GM12878 (cell line): ENCODE results near the gene MX1.

Experiments
- CHD1 ChIP-seq: IDR thresholded peaks from 2 replicates; pipeline ENCODE4 v1.6.1; 2012; ENCODE audit warnings: low read depth, low read length, improper control_type of control experiment
- HDAC6 ChIP-seq: fragments of 200-600 bp; sonication (generic); IDR thresholded peaks from one replicate; pipeline ENCODE4 v1.8.0; 2017; ENCODE audit warnings: antibody characterized with exemption; ENCODE audit not compliant: unreplicated experiment
- MYC ChIP-seq: IDR thresholded peaks from 2 replicates; pipeline ENCODE4 v1.6.1; 2011; ENCODE audit warnings: mild to moderate bottlenecking, low read length, moderate library complexity, inconsistent platforms; ENCODE audit not compliant: insufficient read depth, insufficient replicate concordance, insufficient read length, severe bottlenecking
- PAX5 ChIP-seq: IDR thresholded peaks from 2 replicates; pipeline ENCODE4 v1.6.1; 2011; ENCODE audit warnings: low read depth, low read length, borderline replicate concordance
- RCOR1 ChIP-seq: conservative IDR thresholded peaks from 2 replicates; pipeline ENCODE4 v1.6.1; 2012; ENCODE audit warnings: low read depth, low read length, improper control_type of control experiment
- SIX5 ChIP-seq: IDR thresholded peaks from 2 replicates; pipeline ENCODE4 v1.6.1; 2011; ENCODE audit warnings: mild to moderate bottlenecking, low read depth, low read length, moderate library complexity; ENCODE audit not compliant: severe bottlenecking
- SRF ChIP-seq, 2 experiments: IDR thresholded peaks; 2 replicates each; pipeline ENCODE4 v1.6.1; 2011; ENCODE audit warnings: low read depth in 2 of 2, low read length in 2 of 2, mild to moderate bottlenecking in 1 of 2, moderate library complexity in 1 of 2
- TCF7 ChIP-seq: IDR thresholded peaks from 2 replicates; pipeline ENCODE4 v1.6.1; 2014; ENCODE audit warnings: antibody characterized with exemption, borderline replicate concordance
- TF ChIP-seq, protein P1 (sequence below): IDR thresholded peaks from 2 replicates; pipeline ENCODE4 v1.6.1; 2012; ENCODE audit warnings: low read depth, low read length, improper control_type of control experiment
- TF ChIP-seq, protein P2 (sequence below), 3 experiments: IDR thresholded peaks in 2 of 3; conservative IDR thresholded peaks in 1 of 3; 2 replicates each; pipeline ENCODE4 v1.5.1; 2011; ENCODE audit warnings: low read depth in 3 of 3, low read length in 3 of 3, mild to moderate bottlenecking in 3 of 3, control low read depth in 2 of 3, moderate library complexity in 2 of 3, inconsistent platforms in 1 of 3, mixed read lengths in 1 of 3; ENCODE audit not compliant: control insufficient read depth in 2 of 3, insufficient read depth in 1 of 3; ENCODE audit errors: extremely low read depth in 1 of 3
- TF ChIP-seq, protein P3 (sequence below): fragments of 450-650 bp; IDR thresholded peaks from 2 replicates; pipeline ENCODE4 v1.6.1; 2017; ENCODE audit warnings: antibody characterized with exemption, mild to moderate bottlenecking, moderate library complexity

DNA sequence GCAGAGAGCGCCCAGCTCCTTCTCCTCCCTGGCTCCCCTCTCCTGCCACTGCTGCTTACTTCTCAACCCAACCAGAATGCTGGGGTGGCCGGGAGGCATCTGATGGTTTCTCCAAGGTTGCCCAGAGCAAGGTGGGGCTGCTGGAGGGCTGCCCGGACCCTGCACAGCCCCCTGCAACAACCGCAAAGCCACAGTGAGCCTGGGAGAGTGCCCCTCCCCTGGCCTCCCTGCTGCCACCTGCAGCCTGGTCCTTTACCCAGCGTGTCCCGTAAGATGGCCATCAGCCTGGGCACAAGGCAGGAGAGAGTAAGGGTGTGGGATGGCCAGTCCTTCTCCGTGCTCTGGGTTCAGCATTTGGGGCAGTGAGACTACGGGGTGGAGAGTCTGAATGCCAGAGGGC, 47.2 kb upstream of the MX1 start:
- TF ChIP-seq, protein P1, sequence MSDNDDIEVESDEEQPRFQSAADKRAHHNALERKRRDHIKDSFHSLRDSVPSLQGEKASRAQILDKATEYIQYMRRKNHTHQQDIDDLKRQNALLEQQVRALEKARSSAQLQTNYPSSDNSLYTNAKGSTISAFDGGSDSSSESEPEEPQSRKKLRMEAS = no peak
- TF ChIP-seq, protein P2, sequence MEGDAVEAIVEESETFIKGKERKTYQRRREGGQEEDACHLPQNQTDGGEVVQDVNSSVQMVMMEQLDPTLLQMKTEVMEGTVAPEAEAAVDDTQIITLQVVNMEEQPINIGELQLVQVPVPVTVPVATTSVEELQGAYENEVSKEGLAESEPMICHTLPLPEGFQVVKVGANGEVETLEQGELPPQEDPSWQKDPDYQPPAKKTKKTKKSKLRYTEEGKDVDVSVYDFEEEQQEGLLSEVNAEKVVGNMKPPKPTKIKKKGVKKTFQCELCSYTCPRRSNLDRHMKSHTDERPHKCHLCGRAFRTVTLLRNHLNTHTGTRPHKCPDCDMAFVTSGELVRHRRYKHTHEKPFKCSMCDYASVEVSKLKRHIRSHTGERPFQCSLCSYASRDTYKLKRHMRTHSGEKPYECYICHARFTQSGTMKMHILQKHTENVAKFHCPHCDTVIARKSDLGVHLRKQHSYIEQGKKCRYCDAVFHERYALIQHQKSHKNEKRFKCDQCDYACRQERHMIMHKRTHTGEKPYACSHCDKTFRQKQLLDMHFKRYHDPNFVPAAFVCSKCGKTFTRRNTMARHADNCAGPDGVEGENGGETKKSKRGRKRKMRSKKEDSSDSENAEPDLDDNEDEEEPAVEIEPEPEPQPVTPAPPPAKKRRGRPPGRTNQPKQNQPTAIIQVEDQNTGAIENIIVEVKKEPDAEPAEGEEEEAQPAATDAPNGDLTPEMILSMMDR (IDR thresholded peaks at IDR 0.05 in 2 of 3, conservative IDR thresholded peaks at IDR 0.05 in 1 of 3; ENCODE audit: control insufficient read depth in 2 of 3, extremely low read depth in 1 of 3, insufficient read depth in 1 of 3, low read depth in 3 of 3, low read length in 3 of 3) = no peak
- TF ChIP-seq TCF7 (no peak), CHD1 (no peak), PAX5 (no peak), MYC (no peak), HDAC6 (no peak), SIX5 (no peak), RCOR1 (no peak), SRF (IDR thresholded peaks at IDR 0.05; ENCODE audit: low read depth in 2 of 2, low read length in 2 of 2) (no peak)
- TF ChIP-seq, protein P3, sequence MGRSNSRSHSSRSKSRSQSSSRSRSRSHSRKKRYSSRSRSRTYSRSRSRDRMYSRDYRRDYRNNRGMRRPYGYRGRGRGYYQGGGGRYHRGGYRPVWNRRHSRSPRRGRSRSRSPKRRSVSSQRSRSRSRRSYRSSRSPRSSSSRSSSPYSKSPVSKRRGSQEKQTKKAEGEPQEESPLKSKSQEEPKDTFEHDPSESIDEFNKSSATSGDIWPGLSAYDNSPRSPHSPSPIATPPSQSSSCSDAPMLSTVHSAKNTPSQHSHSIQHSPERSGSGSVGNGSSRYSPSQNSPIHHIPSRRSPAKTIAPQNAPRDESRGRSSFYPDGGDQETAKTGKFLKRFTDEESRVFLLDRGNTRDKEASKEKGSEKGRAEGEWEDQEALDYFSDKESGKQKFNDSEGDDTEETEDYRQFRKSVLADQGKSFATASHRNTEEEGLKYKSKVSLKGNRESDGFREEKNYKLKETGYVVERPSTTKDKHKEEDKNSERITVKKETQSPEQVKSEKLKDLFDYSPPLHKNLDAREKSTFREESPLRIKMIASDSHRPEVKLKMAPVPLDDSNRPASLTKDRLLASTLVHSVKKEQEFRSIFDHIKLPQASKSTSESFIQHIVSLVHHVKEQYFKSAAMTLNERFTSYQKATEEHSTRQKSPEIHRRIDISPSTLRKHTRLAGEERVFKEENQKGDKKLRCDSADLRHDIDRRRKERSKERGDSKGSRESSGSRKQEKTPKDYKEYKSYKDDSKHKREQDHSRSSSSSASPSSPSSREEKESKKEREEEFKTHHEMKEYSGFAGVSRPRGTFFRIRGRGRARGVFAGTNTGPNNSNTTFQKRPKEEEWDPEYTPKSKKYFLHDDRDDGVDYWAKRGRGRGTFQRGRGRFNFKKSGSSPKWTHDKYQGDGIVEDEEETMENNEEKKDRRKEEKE = no peak
